Colon (tissue), 2 donors: ENCODE measurements around the gene SOX6.

Experiments used
- FAIRE-seq: peaks from 2 replicates; lab custom pipeline; 2012; peaks lifted over from hg19 to GRCh38; lab: Jason Lieb, UNC
- donor health status: control.
- donor health status: control.

The SOX6 gene

GRCh38 chr11:16313846-16314245 lies 42.5 kb downstream of the SOX6 start:
- no peak for FAIRE-seq

- no peak for FAIRE-seq
Measured at GRCh38 chr11:16312233-16312765, 44.0 kb downstream of the SOX6 start.

GRCh38 chr11:16311831-16312230 lies 44.5 kb downstream of the SOX6 start:
- no peak for FAIRE-seq

- FAIRE-seq = no peak
Measured at GRCh38 chr11:16310943-16311342, 45.4 kb downstream of the SOX6 start.

GRCh38 chr11:16309226-16309625 lies 47.1 kb downstream of the SOX6 start:
- FAIRE-seq = no peak

- no peak for FAIRE-seq
Measured at GRCh38 chr11:16301462-16301861, 54.9 kb downstream of the SOX6 start.

GRCh38 chr11:16299884-16300782 lies 56.2 kb downstream of the SOX6 start:
- FAIRE-seq = no peak

GRCh38 chr11:16299390-16299789 lies 57.0 kb downstream of the SOX6 start:
- no peak for FAIRE-seq

- no peak for FAIRE-seq
Measured at GRCh38 chr11:16297332-16297731, 59.0 kb downstream of the SOX6 start.

- FAIRE-seq = no peak
Measured at GRCh38 chr11:16296273-16296672, 60.1 kb downstream of the SOX6 start.

GRCh38 chr11:16295592-16295991 lies 60.8 kb downstream of the SOX6 start:
- FAIRE-seq = no peak

GRCh38 chr11:16293204-16293681 lies 63.1 kb downstream of the SOX6 start:
- no peak for FAIRE-seq

GRCh38 chr11:16292167-16292859 lies 64.0 kb downstream of the SOX6 start:
- FAIRE-seq = no peak

GRCh38 chr11:16291729-16292128 lies 64.6 kb downstream of the SOX6 start:
- no peak for FAIRE-seq

GRCh38 chr11:16289541-16289940 lies 66.8 kb downstream of the SOX6 start:
- FAIRE-seq = no peak

GRCh38 chr11:16287630-16288280 lies 68.6 kb downstream of the SOX6 start:
- no peak for FAIRE-seq

GRCh38 chr11:16286095-16286494 lies 70.3 kb downstream of the SOX6 start:
- no peak for FAIRE-seq

GRCh38 chr11:16280256-16280682 lies 76.1 kb downstream of the SOX6 start:
- no peak for FAIRE-seq

- FAIRE-seq = peak; percentile 51
Measured at GRCh38 chr11:16279524-16279923, 76.8 kb downstream of the SOX6 start.

GRCh38 chr11:16278979-16279378 lies 77.4 kb downstream of the SOX6 start:
- FAIRE-seq = peak; percentile 86

GRCh38 chr11:16278273-16278672 lies 78.1 kb downstream of the SOX6 start:
- FAIRE-seq = peak; percentile 43

- FAIRE-seq = no peak
Measured at GRCh38 chr11:16276251-16276650, 80.1 kb downstream of the SOX6 start.
